Stimulated activated CD8-positive, alpha-beta memory T cell treated with anti-CD3 and anti-CD28 coated beads, Interleukin-12 subunit alpha, Interleukin-12 subunit beta, amount 100 ng/mL, for 1 hour (primary cell): ENCODE measurements around the gene INPP5K.

Experiments
- DNase-seq: peaks from one replicate; pipeline ENCODE4 v3.0.0-alpha.2; 2020; ENCODE audit warnings: low read depth

INPP5K gene

DNA sequence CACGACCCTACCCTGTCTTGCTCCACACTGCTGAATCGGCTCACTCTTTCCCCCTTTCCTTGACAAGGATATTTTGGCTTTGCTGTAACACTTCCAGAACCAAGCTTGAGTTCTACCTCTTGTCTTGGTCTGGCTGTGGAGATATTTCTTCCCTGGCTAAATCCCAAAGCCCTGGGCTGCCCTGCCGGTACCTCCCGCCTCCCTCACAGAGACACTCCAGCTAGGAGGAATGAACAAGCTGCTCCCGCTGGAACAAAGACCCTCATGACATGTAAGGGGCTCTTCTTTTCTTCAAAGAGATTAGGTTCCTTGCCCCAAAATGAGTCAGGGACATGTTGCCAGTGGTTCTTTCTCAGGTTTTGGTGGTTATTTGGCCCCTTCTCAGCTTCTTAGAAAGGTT, 10.8 kb downstream of the INPP5K start:
- no peak for DNase-seq

DNA sequence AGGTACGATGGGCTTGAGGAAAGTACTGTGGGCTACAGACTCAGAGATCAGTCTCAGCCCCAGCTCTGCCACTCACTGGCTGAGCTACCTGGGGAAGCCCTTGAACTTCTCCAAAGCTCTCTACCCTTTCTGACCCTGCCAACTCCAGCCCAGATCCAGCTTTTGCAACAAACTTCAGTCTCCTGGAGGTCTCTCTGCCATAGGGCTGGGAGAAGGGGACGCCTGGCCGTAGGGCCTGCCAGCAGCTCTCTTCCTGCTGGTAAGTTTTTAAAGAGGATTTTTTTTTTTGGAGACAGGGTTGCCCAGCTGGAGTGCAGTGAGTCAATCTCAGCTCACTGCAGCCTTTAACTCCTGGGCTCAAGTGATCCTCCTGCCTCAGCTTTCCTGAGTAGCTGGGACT, 11.5 kb downstream of the INPP5K start:
- no peak for DNase-seq

DNA sequence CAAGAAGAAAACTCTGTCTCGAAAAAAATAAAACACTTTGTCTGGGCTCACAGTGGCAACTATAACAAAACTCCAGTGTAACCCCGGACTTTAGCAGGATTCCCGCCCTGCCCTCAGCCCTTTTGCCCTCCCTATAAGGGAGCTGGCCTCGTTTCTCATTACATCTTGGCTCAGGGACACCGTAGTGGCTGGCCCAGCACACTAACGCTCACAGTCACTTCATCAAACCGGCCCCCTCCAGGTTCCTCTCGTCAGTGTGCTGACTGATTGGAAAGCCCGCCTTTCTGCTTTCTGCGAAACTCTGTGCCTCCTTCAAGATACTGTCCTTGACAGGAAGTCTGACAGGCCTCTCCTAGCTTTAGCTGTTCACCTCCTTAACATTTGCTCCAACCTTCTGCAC, 12.7 kb downstream of the INPP5K start:
- no peak for DNase-seq

DNA sequence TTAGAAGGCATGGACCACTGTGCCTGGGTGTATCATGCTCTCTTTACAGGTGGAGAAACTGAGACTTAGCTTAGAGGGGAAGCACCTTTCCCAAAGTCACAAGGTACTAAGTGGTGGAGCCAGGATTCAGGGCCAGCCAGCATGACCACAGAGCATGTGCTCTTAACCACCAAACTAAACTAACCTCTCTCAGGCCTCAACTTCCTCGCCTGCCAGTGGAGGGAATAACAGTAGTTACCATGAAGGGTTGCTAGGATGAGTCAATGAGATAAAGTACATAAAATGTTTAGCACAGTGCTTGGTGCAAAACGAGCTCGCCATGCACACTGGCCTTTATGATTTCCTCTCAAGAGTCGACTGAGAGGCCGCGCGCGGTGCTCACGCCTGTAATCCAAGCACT, 17.5 kb downstream of the INPP5K start:
- DNase-seq, result no peak

DNA sequence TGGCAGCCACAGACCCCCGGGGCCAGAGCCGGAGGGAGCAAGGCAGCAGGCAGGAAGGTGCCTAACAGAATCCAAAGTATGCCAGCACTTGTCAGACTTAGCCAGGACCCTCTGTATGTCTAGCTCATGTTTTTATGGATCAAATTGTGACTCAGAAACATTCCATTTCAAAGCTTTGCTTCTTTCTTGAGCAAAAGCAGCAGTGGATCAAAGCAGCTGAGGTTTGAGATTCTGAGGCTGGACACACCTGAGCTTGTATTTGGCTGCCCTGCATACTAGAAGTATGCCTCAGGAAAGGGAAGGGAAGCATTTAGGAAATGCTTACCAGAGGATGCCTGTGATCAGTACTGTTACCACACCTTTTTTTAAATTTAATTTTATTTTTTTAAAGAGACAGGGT, 18.2 kb downstream of the INPP5K start:
- no peak for DNase-seq

DNA sequence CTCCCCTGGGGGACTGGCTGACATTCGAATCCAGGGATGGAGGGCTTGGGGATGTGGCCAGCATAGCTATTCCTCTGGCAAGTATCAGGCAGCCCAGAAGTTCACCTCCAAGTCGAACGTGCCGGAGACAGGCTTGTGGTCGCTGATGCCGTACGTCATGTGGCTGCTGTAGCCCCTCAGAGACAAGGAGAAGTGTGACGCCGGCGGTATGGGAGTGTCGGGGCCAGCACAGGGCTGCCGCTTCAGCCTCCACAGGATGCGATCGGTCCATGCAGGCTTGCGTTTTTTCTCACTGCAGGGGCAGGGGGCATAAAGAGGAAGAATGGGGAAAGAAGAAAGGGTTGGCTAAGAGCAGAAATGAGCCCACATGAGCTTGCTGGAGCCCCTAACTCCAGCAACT, 18.6 kb downstream of the INPP5K start:
- no peak for DNase-seq

DNA sequence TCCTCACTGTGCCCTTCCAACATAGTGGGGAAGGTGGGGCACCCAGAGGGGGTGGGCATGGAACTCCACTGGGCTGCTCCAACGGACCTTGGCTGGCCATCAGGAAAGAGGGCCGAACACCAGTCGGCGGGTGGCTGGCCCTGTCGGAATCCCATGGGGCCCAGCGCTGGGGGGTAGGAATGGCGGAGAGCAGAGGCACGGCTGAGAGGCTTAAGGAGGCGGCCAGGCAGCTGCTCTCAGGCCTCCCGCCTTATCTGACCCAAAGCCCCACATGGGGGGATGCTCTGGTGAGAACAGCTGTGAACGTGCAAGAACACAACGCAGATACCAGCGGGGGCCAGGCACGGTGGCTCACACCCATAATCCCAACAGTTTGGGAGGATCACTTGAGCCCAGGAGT, 19.5 kb downstream of the INPP5K start:
- no peak for DNase-seq

DNA sequence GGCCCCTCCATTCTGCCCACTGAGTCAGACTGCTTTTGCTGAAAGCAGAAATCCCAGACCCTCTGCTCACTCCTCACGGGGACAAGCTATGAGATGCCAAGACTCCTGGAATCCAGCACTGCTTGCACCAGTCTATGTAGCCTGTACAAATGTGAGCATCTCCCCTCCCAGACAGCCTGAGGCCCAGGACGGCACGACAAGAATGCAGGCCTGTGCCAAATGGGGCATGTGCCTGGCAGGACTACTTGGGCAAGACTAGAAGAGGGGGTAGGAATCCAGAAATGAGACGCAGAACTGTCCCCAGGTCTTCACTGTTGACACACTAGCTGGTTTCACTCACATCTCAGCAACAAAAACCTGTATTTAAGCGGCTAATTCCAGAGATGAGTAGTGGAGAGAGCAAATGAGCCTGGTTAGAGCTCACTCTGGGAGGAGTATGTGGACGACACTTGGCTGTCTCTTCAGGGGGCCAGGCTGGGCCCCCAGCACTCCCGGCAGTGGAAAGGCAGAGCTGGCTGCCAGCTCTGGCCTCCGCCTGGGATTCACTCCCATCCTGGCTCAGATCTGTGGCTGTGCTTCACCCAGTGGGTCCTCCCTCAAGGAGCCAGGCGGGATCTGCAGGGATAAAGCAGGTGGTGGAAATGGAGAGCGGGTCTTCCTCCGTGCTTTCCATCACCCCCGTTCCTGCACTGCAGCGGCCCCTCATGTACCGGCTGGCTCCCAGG, 21.0 kb downstream of the INPP5K start:
- DNase-seq, result no peak

DNA sequence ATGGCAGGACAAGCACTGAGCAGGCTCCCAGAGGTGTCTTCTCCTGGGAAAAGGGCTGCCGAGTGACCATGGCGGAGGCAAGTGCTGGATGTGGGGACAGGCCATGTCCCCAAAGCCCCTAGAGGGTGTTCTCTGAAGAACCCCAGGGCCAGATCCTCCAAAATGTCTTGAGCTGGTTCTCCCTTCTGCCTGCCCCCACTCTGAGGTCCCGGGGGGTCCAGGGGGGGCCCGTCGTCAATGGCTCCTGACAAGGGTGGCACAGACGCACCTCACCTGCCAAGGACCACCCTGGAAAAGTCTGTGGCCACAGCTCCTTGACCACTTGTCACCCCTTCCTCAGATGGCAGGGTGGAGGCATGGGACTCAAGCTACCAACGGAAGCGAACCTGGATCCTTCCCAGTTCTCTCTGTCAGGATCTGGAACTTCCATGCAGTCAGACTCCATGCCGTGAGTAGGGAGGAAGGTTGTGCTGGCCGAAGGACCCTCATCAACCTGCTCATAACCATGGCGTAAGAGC, 21.6 kb downstream of the INPP5K start:
- DNase-seq, result no peak

DNA sequence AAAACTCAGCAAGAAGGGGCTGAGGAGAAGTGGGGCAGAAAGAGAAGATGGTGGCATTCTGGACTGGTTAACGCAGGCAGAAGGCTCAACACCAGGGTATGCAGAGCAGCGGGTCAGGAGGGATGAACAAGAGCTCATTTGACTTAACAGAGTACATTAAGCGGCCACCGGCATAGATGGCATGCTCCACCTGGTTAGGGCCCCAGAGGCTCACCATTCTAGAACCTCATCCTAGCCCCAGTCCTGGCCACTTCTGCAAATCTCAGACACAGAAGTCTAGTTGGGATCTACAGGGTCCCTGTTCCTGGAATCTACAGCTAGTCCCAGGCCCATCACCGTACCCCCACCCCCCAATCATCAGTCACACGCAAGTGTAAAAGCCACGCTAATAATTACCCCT, 22.2 kb downstream of the INPP5K start:
- no peak for DNase-seq

DNA sequence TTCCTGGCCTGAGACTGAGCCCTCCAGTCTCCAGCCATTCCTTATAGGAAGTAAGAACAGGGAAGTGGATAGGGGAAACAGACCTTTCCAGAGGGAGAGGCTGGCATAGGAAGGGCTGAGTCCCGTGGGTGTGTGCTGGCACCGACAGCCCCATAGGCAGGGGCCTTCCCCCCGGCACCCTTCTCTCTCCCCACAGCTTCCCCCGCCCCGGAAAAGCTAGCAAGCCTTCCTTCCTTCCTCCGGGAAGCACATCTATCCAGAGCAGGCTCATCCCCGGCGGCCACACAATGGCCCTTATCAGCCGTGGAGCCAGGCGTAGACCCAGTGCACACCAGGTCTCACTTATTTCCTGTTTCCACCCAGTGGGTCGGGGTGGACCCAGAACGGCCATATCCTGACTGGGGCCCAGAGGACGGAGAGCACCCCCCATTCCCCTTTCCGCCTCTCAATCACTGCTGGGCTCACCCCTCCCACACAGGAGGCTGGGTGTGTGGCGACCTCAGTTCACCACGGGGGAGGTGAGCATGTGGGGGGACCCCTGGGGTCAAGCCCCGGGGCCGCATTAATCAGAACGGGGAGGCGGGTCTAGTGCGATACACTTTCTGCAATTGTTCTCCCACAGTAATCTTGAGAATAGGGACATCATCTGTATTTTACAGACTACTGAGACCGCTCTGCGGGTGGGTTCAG, 23.0 kb downstream of the INPP5K start:
- no peak for DNase-seq

DNA sequence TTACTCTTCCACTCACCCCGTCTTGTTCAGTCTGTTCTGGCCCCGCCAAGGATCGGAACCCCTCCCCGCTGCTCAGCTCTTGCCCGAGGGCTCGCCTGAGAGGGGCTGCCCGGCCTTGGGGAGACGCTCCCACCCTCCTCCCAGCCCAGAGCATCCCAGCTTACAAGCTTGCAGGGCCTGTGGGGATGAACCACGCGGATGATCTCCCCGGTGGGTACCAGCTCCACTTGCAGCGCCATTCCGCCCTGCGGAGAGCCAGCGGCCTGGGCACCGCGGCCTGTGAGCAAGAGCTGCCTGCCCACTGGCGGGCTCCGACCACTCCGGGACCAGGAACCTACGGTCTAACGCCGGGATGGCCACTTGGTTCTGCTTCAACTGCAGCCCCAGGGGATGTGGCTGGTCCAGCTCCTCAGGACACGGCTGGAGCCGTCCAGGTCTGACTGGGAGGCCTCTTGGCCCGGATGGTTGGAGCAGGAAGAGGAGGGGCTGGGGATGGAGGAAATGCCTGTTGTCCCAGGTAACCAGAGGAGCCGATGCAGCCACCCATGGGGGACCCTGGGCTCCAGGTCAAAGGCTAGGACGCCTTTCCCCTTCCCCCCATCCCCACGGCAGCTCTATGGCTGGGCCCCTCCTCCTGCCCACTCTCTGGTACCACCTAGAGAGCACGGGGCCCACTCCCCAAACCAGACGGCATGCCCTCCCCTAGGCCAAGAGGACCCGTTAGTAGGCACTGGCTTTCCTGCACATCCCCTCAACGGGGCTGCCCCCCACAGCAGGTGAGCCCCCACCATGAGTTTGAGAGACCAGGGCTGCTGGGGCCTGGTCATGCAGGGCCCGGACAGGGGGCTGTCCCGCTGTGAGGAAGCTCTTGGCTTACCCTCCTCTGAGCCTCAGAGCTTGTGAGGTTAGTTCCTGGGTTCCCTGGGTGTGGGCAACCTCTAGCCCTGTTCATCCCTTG, 23.9 kb downstream of the INPP5K start, which contains the start of gene MYO1C:
Gene MYO1C, minus strand, starts transcription at position 438 of the 958 bp plus-strand sequence. Its CDS starts 199 bp downstream, at position 239.
- DNase-seq, result no peak

DNA sequence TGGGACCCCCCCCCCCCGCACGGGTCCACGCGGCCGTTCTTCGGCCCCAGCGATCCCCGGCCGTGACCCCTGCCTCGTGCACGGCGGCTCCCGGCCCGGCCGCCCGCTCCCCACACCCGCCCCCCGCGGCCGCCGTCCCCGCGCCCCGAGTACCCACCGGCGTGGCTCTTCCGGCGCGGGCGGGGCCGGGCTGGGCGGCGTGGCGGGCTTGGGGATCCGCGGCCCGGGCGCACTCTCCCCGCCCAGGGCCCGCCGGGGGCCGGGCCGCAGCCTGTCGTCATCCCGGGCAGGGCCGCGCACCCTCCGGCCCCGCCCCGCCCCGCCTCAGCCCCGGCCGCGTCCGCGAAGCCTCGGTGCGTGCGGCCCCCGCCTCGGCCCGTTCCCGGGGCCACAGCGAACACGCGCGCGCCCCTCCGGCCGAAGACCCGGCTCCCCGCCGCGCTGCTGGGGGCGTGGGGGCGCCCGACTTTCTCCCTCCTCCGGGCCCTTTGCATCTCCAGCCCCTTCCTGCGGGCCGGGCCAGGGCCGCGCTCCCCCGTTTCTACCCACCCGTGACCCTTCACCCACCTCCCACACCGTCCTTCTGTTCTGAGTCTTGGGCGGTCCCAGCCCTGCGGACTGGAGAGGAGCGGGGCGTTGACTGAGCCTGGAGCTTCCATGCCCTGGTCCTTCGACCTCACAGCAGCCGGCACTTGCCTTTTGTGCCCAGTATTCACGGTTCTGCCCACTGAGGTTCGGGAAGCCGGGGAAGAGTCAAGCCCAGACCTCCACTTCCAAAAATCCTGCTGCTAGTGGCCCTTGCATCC, 24.8 kb downstream of the INPP5K start:
- DNase-seq, result no peak

DNA sequence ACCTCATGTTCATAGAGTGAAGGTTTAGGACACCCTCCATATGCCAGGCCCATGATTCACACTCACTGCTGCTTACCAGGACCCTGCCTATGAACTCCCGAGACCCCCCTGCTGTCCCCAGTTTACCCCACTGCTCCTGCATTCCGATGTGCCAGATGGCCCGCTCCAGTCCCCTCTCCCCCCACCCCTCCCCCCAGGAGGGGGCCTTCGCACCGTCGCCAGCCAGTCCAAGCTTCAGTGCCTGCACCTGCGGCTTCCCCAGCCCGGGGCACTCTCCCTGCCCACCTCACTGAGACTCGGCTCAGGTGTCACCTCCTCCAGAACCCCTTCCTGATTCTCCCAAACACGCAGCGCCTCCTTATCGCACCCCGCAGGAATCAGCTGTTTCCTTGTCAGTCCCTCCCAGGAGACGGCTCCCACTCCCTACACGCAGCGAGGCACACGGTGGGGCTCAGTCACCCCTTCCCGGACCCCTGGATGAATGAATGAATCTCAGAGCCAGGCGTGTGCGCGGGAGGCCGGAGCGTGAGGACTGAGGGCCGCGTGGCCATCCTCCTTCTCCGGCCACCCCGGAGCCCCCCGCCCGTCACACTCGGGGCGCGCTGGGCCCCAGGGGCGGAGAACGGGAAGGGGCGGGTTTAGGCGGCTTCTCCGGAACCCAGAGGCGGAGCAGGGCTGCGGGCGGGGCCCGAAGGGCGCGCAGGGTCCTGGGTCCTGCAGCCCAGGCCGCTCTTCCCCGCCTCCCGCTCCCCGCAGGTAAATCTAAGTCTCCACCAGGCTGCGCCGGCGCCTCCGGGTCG, 25.6 kb downstream of the INPP5K start:
- no peak for DNase-seq

DNA sequence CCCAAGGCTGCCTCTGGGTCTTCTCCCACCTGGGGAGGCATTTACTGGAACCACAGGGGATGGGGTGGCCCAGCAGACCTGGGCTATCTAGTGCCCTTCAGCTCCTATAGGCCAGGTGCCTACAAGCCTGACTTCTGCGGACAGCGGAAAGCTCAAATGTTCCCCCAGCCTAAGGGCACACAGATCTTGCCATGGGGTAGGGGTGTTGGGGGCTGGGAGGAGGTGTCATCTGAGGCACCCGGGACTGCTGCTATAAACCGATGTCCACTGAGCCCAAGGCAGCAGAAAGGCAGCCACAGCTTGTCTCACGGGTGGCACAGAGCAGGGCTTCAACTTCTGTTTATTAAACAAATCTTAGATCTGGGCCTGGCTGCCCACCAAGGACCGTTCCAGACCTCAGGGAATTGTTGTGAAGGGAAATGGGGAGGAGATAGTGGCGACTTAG, 27.6 kb downstream of the INPP5K start:
- DNase-seq, result no peak

DNA sequence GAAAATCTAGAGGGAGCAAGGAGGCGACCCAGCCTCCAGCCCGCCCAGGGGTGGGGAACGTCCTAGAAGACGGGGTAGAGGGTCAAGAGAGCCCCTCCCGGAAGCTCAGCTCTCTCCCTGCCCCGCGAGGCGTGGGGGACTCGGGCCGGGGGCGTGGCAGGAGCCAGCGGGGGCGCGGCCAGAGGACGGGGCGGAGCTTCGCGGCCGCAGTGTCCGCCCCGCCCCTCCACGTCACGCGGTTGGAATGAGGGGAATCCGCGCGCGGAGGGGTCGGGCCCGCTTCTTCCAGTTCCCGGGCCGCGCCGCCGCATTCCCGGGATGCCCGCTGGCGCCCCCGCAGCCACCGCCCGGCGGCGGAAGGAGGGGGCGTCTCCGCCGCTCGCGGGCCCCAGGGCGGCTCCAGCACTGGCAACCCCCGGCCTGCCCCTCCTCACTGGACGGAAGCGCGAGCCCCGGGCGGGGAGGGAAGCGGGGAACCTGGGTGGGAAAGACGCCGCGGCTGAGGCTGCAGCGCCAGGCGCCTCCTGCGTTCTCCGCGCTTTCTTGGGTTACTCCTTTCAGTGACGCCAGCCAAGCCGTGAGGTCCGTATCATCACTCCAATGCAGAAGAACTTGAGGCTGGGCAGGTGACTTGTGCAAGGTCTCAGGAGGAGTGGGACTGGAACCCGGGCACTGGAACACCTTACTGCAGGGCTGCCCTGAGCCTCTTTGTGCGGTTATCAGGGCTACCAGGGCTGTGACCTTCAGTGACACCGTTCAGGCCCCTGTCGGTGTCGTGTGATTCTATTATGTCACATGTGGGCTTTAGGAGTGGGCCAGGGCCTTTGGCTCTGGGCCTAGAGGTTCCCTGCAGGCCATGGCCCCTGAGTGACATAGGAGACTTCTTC, 28.2 kb downstream of the INPP5K start:
- DNase-seq, result peak; percentile 57

DNA sequence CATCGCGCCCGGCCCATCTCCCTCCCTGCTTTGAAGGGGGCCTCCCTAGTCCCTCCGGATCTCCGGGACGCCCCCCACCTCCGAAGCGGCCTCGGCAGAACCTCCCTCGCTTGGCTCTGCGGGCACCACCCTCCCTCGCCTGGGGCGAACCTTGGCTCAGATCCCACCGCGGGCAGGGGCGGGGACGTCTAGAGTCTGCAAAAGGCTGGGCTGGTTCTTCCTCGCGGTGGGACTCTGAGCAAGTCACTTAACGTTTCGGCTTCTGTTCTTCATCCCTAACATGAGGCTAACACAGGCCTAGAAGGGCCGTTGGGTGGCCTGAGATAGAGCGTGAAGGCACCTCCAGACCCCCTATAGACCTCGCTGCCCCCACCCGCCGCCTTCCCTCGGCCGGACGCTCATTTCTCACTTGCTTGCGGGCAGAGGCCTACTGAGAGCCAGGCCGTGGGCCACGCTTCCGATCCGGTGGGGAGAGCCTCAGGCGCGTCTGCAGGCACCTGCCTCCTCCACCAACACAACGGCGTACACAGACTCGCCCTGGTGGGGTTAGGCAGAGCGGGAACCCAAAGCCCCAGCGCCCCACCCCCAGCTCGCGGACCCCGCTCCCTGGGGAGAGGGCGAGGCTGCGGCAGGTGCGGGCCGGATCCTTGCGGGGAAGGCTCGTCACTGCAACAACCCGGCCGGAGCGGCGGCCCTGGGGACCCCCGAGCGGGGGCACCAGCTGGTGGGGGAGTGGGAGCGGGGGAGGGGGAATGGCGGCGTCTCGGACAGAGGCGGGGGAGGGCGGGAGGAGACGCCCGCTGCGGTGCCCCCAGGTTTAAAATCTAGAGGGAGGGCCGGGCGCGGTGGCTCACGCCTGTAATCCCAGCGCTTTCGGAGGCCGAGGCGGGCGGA, 29.4 kb downstream of the INPP5K start:
- peak; percentile 62 for DNase-seq
